Fibroblast of lung (primary cell): Measurements from ENCODE around the gene NUB1. TPM values are rescaled to one million over a fixed set of nuclear protein-coding genes. Genes with fewer than 3 reads are reported as not detected.

Experiments
- DNase-seq, 2 donors: peaks; one replicate each; pipeline versions ENCODE4 v3.0.0 to v3.0.0-alpha.2; 2010; ENCODE audit warnings: low read depth in 2 of 2
- H2AFZ ChIP-seq: 2 replicates; pipeline ENCODE4 v1.5.1; 2012; ENCODE audit warnings: low read length, control low read depth, inconsistent platforms
- H3K27ac ChIP-seq: 2 replicates; pipeline ENCODE4 v1.5.1; 2011; ENCODE audit warnings: low read length, control low read depth; ENCODE audit not compliant: insufficient read depth
- H3K27me3 ChIP-seq: 2 replicates; pipeline ENCODE4 v1.5.1; 2011; ENCODE audit warnings: mild to moderate bottlenecking, low read length; ENCODE audit not compliant: control insufficient read depth, insufficient read depth
- H3K36me3 ChIP-seq: 2 replicates; pipeline ENCODE4 v1.5.1; 2011; ENCODE audit warnings: low read length; ENCODE audit not compliant: control insufficient read depth, insufficient read depth
- H3K4me1 ChIP-seq: 2 replicates; pipeline ENCODE4 v1.5.1; 2011; ENCODE audit warnings: low read length; ENCODE audit not compliant: control insufficient read depth, insufficient read depth; ENCODE audit errors: extremely low read depth
- H3K4me2 ChIP-seq: 2 replicates; pipeline ENCODE4 v1.5.1; 2011; ENCODE audit warnings: low read length, control low read depth; ENCODE audit not compliant: insufficient read depth; ENCODE audit errors: extremely low read depth
- H3K4me3 ChIP-seq, 4 experiments: fragments of 200-600 bp in 1 of 4; sonication (generic) in 1 of 4; replicated peaks in 1 of 4; 2 replicates each; pipeline ENCODE4 v1.5.1; 2011 to 2016; ENCODE audit warnings: low read length in 4 of 4, low read depth in 3 of 4, mild to moderate bottlenecking in 3 of 4, control low read depth in 2 of 4, inconsistent platforms in 1 of 4, mixed read lengths in 1 of 4; ENCODE audit not compliant: insufficient read depth in 1 of 4; ENCODE audit errors: control extremely low read depth in 1 of 4
- H3K79me2 ChIP-seq: 2 replicates; pipeline ENCODE4 v1.5.1; 2012; ENCODE audit warnings: mild to moderate bottlenecking, low read length, inconsistent platforms; ENCODE audit not compliant: control insufficient read depth, insufficient read depth
- H3K9ac ChIP-seq: 2 replicates; pipeline ENCODE4 v1.5.1; 2011; ENCODE audit warnings: mild to moderate bottlenecking, low read length, control low read depth; ENCODE audit not compliant: insufficient read depth
- H3K9me3 ChIP-seq: 2 replicates; pipeline ENCODE4 v1.5.1; 2012; ENCODE audit warnings: low read depth, low read length; ENCODE audit not compliant: control insufficient read depth, insufficient read depth
- H4K20me1 ChIP-seq: 2 replicates; pipeline ENCODE4 v1.5.1; 2011; ENCODE audit warnings: low read length; ENCODE audit not compliant: control insufficient read depth, insufficient read depth; ENCODE audit errors: extremely low read depth
- EZH2 ChIP-seq: IDR thresholded peaks from 2 replicates; pipeline ENCODE4 v1.5.1; 2012; ENCODE audit warnings: low read length, control low read depth, mild to moderate bottlenecking; ENCODE audit errors: missing control alignments
- polyA plus RNA-seq, 2 donors: library from polyadenylated mRNA; depleted of rRNA in 1 of 2; stranded (reverse) in 1 of 2; unstranded in 1 of 2; fragments of >200 nt; gene quantifications; 2 replicates each; pipeline ENCODE4 v1.2.1, GENCODE V29; 2011 to 2012; ENCODE audit warnings: missing spikeins in 1 of 2
- total RNA-seq: library from RNA; depleted of rRNA; stranded (reverse); fragments of >200 nt; gene quantifications from 2 replicates; pipeline ENCODE4 v1.2.1, GENCODE V29; 2014
- TF ChIP-seq, protein P1 (sequence below), 2 donors: IDR thresholded peaks in 1 of 2; conservative IDR thresholded peaks in 1 of 2; 1 replicate in 1 of 2; 2 replicates in 1 of 2; pipeline ENCODE4 v1.5.1; 2011 to 2012; ENCODE audit warnings: low read length in 2 of 2, control low read depth in 1 of 2, inconsistent platforms in 1 of 2, low read depth in 1 of 2, mild to moderate bottlenecking in 1 of 2

Gene NUB1
- total and polyA plus RNA-seq, 2 donors (not counting 1 experiment from before 2014, with no cell fraction given), result 44.4 to 77.7 TPM

DNA sequence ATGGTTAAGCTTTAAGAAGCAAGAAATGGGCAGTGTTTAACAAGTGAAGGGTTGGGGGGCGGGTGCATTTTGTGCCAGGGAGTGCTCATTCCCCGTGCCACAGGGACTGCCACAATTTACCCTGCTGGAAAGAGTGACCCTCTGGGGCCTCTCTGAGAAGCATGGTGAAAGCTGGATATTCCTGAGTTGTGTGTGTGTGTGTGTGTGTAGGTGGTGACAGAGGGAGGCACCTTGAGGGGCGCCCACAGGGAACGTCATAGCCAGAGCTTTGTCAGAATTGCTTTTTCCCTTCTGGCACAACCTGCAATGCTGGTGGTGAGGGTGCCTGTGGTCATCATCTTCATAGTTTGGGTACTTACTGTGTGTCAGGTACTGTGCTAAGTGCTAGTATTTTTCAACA is 70.7 kb downstream of the NUB1 start:
- no peak overlapping the region for H3K27ac ChIP-seq
- H4K20me1 ChIP-seq, result no peaks in the 10 kb centered on the region
- H3K4me1 ChIP-seq, result no peaks in the 10 kb centered on the region
- H3K9ac ChIP-seq, result no peak overlapping the region
- DNase-seq, result no peak
- peaks cover 43% of the 10 kb centered on the region for H3K27me3 ChIP-seq
- no peak overlapping the region for H2AFZ ChIP-seq
- no peak overlapping the region for H3K4me3 ChIP-seq
- H3K79me2 ChIP-seq, result no peaks in the 10 kb centered on the region
- no peaks in the 10 kb centered on the region for H3K9me3 ChIP-seq
- no peaks in the 10 kb centered on the region for H3K36me3 ChIP-seq
- no peak overlapping the region for H3K4me2 ChIP-seq
- TF ChIP-seq, protein P1, sequence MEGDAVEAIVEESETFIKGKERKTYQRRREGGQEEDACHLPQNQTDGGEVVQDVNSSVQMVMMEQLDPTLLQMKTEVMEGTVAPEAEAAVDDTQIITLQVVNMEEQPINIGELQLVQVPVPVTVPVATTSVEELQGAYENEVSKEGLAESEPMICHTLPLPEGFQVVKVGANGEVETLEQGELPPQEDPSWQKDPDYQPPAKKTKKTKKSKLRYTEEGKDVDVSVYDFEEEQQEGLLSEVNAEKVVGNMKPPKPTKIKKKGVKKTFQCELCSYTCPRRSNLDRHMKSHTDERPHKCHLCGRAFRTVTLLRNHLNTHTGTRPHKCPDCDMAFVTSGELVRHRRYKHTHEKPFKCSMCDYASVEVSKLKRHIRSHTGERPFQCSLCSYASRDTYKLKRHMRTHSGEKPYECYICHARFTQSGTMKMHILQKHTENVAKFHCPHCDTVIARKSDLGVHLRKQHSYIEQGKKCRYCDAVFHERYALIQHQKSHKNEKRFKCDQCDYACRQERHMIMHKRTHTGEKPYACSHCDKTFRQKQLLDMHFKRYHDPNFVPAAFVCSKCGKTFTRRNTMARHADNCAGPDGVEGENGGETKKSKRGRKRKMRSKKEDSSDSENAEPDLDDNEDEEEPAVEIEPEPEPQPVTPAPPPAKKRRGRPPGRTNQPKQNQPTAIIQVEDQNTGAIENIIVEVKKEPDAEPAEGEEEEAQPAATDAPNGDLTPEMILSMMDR (conservative IDR thresholded peaks at IDR 0.05 in 1 of 2, IDR thresholded peaks at IDR 0.05 in 1 of 2; ENCODE audit: low read depth in 1 of 2, low read length in 2 of 2), result no peak
- no peak for TF ChIP-seq EZH2

DNA sequence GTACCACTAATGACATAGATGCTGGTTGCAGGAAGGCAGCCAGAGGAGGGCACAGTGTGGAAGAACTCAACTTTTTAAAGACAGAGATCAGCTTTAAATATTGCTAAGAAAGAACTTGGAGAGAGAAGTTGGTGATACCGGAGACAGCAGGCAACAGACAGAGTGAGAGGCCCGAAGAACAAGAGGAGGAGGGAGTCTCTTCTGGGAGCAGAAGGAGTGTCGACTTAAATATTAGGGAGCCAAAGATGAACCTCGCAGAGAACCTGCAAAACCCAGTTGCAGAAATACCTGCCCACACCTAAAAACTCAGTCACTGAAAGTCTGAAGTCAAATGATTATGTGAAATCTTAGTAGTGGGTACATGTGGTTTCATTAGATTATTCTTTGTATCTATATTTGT is 71.6 kb downstream of the NUB1 start:
- Histone ChIP-seq H3K79me2 (no peaks in the 10 kb centered on the region), H3K27ac (no peak overlapping the region), H3K9me3 (no peaks in the 10 kb centered on the region)

DNA sequence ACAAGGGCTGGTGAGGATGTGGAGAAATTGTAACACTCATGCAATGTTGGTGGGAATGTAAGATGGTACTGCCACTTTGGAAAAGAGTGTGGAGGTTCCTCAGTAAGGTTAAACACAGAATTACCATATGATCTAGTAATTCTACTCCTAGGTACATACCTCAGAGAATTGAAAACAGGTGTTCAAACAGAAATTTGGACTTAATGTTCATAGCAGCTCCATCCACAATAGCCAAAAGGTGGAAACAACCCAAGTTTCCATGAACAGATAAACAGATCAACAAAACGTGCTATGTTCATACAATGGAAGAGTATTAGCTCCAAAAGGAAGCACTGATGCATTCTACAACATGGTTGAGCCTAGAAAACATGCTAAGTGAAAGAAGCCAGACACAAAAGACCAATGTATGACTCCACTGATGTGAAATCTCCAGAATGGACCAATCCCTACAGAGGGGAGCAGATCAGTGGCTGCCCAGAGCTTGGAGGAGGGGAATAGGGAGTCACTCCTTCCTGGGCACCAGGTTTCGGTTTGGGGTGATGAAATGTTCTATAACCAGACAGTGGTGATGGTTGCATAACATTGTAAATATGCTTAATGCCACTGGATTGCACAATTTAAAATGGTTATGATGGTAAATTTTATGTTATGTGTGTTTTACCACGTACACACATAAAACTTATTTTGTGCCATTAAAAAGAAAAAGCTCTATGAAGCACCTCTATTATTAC is 73.9 kb downstream of the NUB1 start:
- H3K4me1 ChIP-seq, result no peaks in the 10 kb centered on the region
- no peaks in the 10 kb centered on the region for H3K36me3 ChIP-seq
- no peak overlapping the region for H3K27ac ChIP-seq
- no peaks in the 10 kb centered on the region for H3K9me3 ChIP-seq
- H2AFZ ChIP-seq, result no peak overlapping the region
- DNase-seq, result peak in 1 of 2 donors; percentile 81
- peaks cover 24% of the 10 kb centered on the region for H3K27me3 ChIP-seq
- H3K9ac ChIP-seq, result no peak overlapping the region
- no peak overlapping the region for H3K4me3 ChIP-seq
- TF ChIP-seq, protein P1 (conservative IDR thresholded peaks at IDR 0.05 in 1 of 2, IDR thresholded peaks at IDR 0.05 in 1 of 2; ENCODE audit: low read depth in 1 of 2, low read length in 2 of 2), result no peak
- no peak for TF ChIP-seq EZH2
- H3K4me2 ChIP-seq, result no peak overlapping the region
- no peaks in the 10 kb centered on the region for H3K79me2 ChIP-seq
- no peaks in the 10 kb centered on the region for H4K20me1 ChIP-seq

More for the DNA sequence above, 71.6 kb downstream of the NUB1 start:
- Histone ChIP-seq H3K27me3 (peaks cover 43% of the 10 kb centered on the region), H3K4me3 (no peak overlapping the region), H3K9ac (no peak overlapping the region), H3K4me2 (no peak overlapping the region), H2AFZ (no peak overlapping the region), H3K4me1 (no peaks in the 10 kb centered on the region), H3K36me3 (no peaks in the 10 kb centered on the region), H4K20me1 (no peaks in the 10 kb centered on the region)
- TF ChIP-seq EZH2, result no peak
- TF ChIP-seq, protein P1 (conservative IDR thresholded peaks at IDR 0.05 in 1 of 2, IDR thresholded peaks at IDR 0.05 in 1 of 2; ENCODE audit: low read depth in 1 of 2, low read length in 2 of 2), result no peak
- no peak for DNase-seq
